Caco-2 (cell line): Measurements from ENCODE around the gene RAB29. TPM values are rescaled to one million over a fixed set of nuclear protein-coding genes. Genes with fewer than 3 reads are reported as not detected.

Source experiments
- BruUV-seq: library from RNA; stranded (reverse); fragments of 400-500 nt; replicated peaks from 2 replicates; lab custom pipeline; 2021; lab: Mats Ljungman, UMichigan
- CTCF ChIA-PET: fragments of 300-600 bp; sonication (Branson Sonifier 250); formaldehyde crosslinking; loops from one replicate; lab custom pipeline; 2022; ENCODE audit warnings: antibody characterized with exemption; lab: Charles Lee
- POLR2A ChIA-PET: fragments of 300-600 bp; sonication (Branson Sonifier 250); formaldehyde crosslinking; loops from one replicate; lab custom pipeline; 2022; ENCODE audit warnings: antibody characterized with exemption; lab: Charles Lee
- DNase-seq, 2 experiments: peaks; one replicate each; pipeline versions ENCODE4 v3.0.0 to v3.0.0-alpha.2; 2020 to 2022
- H3K27me3 ChIP-seq: replicated peaks from 2 replicates; pipeline ENCODE4 v1.6.0; 2011; ENCODE audit warnings: low read length; ENCODE audit not compliant: control insufficient read depth, insufficient read depth
- H3K36me3 ChIP-seq: 2 replicates; pipeline ENCODE4 v1.5.1; 2011; ENCODE audit warnings: low read length; ENCODE audit not compliant: control insufficient read depth, insufficient read depth
- H3K4me1 ChIP-seq: fragments of 250-450 bp; sonication (Bioruptor Pico); 2 replicates; pipeline ENCODE4 v1.5.1; 2020; ENCODE audit warnings: mild to moderate bottlenecking
- H3K4me3 ChIP-seq: 2 replicates; pipeline ENCODE4 v1.5.1; 2011; ENCODE audit warnings: low read depth, mild to moderate bottlenecking, control low read depth, low read length
- H3K9me3 ChIP-seq: fragments of 250-450 bp; sonication (Bioruptor Pico); 2 replicates; pipeline ENCODE4 v1.5.1; 2020; ENCODE audit warnings: mild to moderate bottlenecking, moderate library complexity
- H3K27ac Mint-ChIP-seq: one replicate; pipeline ENCODE4 v1.8.0; 2022; ENCODE audit warnings: mixed read lengths; ENCODE audit not compliant: unreplicated experiment
- H3K27me3 Mint-ChIP-seq: one replicate; pipeline ENCODE4 v1.8.0; 2022; ENCODE audit warnings: mixed read lengths; ENCODE audit not compliant: insufficient read depth, unreplicated experiment
- H3K36me3 Mint-ChIP-seq: one replicate; pipeline ENCODE4 v1.8.0; 2022; ENCODE audit warnings: mild to moderate bottlenecking, mixed read lengths; ENCODE audit not compliant: insufficient read depth, unreplicated experiment
- H3K4me1 Mint-ChIP-seq: one replicate; pipeline ENCODE4 v1.8.0; 2022; ENCODE audit warnings: low read depth, mixed read lengths; ENCODE audit not compliant: unreplicated experiment
- H3K4me3 Mint-ChIP-seq: one replicate; pipeline ENCODE4 v1.8.0; 2022; ENCODE audit warnings: mild to moderate bottlenecking, moderate library complexity, mixed read lengths; ENCODE audit not compliant: unreplicated experiment
- H3K9me3 Mint-ChIP-seq: one replicate; pipeline ENCODE4 v1.8.0; 2022; ENCODE audit warnings: mixed read lengths; ENCODE audit not compliant: unreplicated experiment
- intact Hi-C: fragments of 100-400 bp; cut with micrococcal nuclease; formaldehyde crosslinking; loops from one replicate; pipeline ENCODE4 v1.10.0; 2022; ENCODE audit not compliant: unreplicated experiment
- total RNA-seq: library from RNA; stranded (reverse); gene quantifications from 2 replicates; pipeline ENCODE4 v1.2.3, GENCODE V29; 2022
- TF ChIP-seq, protein P1 (sequence below), 2 experiments: fragments of 200-600 bp in 1 of 2; IDR thresholded peaks; 1 replicate in 1 of 2; 2 replicates in 1 of 2; pipeline versions ENCODE4 v1.5.1 to v1.8.0; 2011 to 2022; ENCODE audit warnings: antibody characterized with exemption in 1 of 2, control low read depth in 1 of 2, inconsistent platforms in 1 of 2, low read depth in 1 of 2, low read length in 1 of 2, mild to moderate bottlenecking in 1 of 2, moderate library complexity in 1 of 2; ENCODE audit not compliant: insufficient read depth in 1 of 2, severe bottlenecking in 1 of 2, unreplicated experiment in 1 of 2

Gene RAB29
- total RNA-seq, 1 experiment from 2014 or later: 11.0 TPM

GRCh38 chr1:205733438-205734175 lies 41.7 kb downstream of the RAB29 start:
- intact Hi-C loops: no loop called here
- CTCF ChIA-PET: no interaction called here
- no peaks in the 10 kb centered on the region for H3K9me3 ChIP-seq
- Mint-ChIP-seq H3K4me1 (peaks cover 7% of the 10 kb centered on the region), H3K4me3 (no peak overlapping the region), H3K36me3 (peaks cover 34% of the 10 kb centered on the region), H3K9me3 (no peaks in the 10 kb centered on the region), H3K27ac (no peak overlapping the region), H3K27me3 (no peaks in the 10 kb centered on the region)
- H3K27me3 ChIP-seq: no peaks in the 10 kb centered on the region
- POLR2A ChIA-PET: no interaction called here
- H3K36me3 ChIP-seq: peaks cover 2% of the 10 kb centered on the region; the same call in 1 of the 2 replicates
- BruUV-seq: no TSS peak
- no peaks in the 10 kb centered on the region; the same call in 1 of the 2 replicates for H3K4me1 ChIP-seq
- TF ChIP-seq, protein P1, sequence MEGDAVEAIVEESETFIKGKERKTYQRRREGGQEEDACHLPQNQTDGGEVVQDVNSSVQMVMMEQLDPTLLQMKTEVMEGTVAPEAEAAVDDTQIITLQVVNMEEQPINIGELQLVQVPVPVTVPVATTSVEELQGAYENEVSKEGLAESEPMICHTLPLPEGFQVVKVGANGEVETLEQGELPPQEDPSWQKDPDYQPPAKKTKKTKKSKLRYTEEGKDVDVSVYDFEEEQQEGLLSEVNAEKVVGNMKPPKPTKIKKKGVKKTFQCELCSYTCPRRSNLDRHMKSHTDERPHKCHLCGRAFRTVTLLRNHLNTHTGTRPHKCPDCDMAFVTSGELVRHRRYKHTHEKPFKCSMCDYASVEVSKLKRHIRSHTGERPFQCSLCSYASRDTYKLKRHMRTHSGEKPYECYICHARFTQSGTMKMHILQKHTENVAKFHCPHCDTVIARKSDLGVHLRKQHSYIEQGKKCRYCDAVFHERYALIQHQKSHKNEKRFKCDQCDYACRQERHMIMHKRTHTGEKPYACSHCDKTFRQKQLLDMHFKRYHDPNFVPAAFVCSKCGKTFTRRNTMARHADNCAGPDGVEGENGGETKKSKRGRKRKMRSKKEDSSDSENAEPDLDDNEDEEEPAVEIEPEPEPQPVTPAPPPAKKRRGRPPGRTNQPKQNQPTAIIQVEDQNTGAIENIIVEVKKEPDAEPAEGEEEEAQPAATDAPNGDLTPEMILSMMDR (IDR thresholded peaks at IDR 0.05; ENCODE audit: insufficient read depth in 1 of 2, low read depth in 1 of 2, low read length in 1 of 2, severe bottlenecking in 1 of 2, unreplicated experiment in 1 of 2): no peak
- DNase-seq: no peak
- no peak overlapping the region for H3K4me3 ChIP-seq

GRCh38 chr1:205729945-205730610 lies 45.2 kb downstream of the RAB29 start:
- intact Hi-C loops: no loop called here
- H3K9me3 Mint-ChIP-seq: no peaks in the 10 kb centered on the region
- peaks cover 49% of the 10 kb centered on the region for H3K36me3 Mint-ChIP-seq
- ChIA-PET CTCF (no interaction called here), POLR2A (no interaction called here)
- Histone ChIP-seq H3K4me1 (no peaks in the 10 kb centered on the region; the same call in 1 of the 2 replicates), H3K27me3 (no peaks in the 10 kb centered on the region), H3K4me3 (no peak overlapping the region), H3K9me3 (no peaks in the 10 kb centered on the region), H3K36me3 (no peaks in the 10 kb centered on the region)
- no peaks in the 10 kb centered on the region for H3K27me3 Mint-ChIP-seq
- no TSS peak for BruUV-seq
- H3K4me3 Mint-ChIP-seq: no peak overlapping the region
- TF ChIP-seq, protein P1 (IDR thresholded peaks at IDR 0.05; ENCODE audit: insufficient read depth in 1 of 2, low read depth in 1 of 2, low read length in 1 of 2, severe bottlenecking in 1 of 2, unreplicated experiment in 1 of 2): no peak
- no peak overlapping the region for H3K27ac Mint-ChIP-seq
- peaks cover 7% of the 10 kb centered on the region for H3K4me1 Mint-ChIP-seq
- no peak for DNase-seq

GRCh38 chr1:205726619-205727125 lies 48.6 kb downstream of the RAB29 start:
- Mint-ChIP-seq H3K36me3 (peaks cover 79% of the 10 kb centered on the region), H3K27ac (no peak overlapping the region), H3K27me3 (no peaks in the 10 kb centered on the region), H3K9me3 (no peaks in the 10 kb centered on the region), H3K4me3 (no peak overlapping the region), H3K4me1 (peaks cover 7% of the 10 kb centered on the region)
- TF ChIP-seq, protein P1 (IDR thresholded peaks at IDR 0.05; ENCODE audit: insufficient read depth in 1 of 2, low read depth in 1 of 2, low read length in 1 of 2, severe bottlenecking in 1 of 2, unreplicated experiment in 1 of 2): no peak
- Histone ChIP-seq H3K9me3 (no peaks in the 10 kb centered on the region), H3K4me3 (no peak overlapping the region), H3K27me3 (no peaks in the 10 kb centered on the region), H3K4me1 (no peaks in the 10 kb centered on the region; the same call in 1 of the 2 replicates), H3K36me3 (no peaks in the 10 kb centered on the region; the same call in none of the 2 replicates)
- ChIA-PET POLR2A (no interaction called here), CTCF (interaction anchor here (1.0 kb wide), 1 partner anchor 198 kb away, joined by 3 read pairs; no protein-coding TSS in a partner anchor)
- DNase-seq: no peak
- intact Hi-C loops: no loop called here
- no TSS peak for BruUV-seq
